Prostate gland (tissue), 2 donors: ENCODE measurements around the gene ASPSCR1. TPM values are rescaled to one million over a fixed set of nuclear protein-coding genes. Genes with fewer than 3 reads are reported as not detected.

Source experiments
- DNase-seq: peaks from one replicate; pipeline ENCODE4 v3.0.0-alpha.2; 2019; ENCODE audit warnings: low spot score
- H3K27ac ChIP-seq, 2 donors: fragments of 200-600 bp; sonication (generic); 2 replicates each; pipeline ENCODE4 v1.5.1; 2017 to 2019
- H3K27me3 ChIP-seq: fragments of 200-600 bp; sonication (generic); replicated peaks from 2 replicates; pipeline ENCODE4 v1.5.1; 2019; ENCODE audit not compliant: insufficient read depth
- H3K36me3 ChIP-seq, 2 donors: fragments of 200-600 bp; sonication (generic); 1 replicate in 1 of 2; 2 replicates in 1 of 2; pipeline versions ENCODE4 v1.5.1 to v1.8.1; 2017 to 2019
- H3K4me1 ChIP-seq: fragments of 200-600 bp; sonication (generic); replicated peaks from 2 replicates; pipeline ENCODE4 v1.5.1; 2019
- H3K4me3 ChIP-seq, 2 donors: fragments of 200-600 bp; sonication (generic); 2 replicates each; pipeline ENCODE4 v1.5.1; 2017 to 2019
- H3K9me3 ChIP-seq: fragments of 200-600 bp; sonication (generic); 2 replicates; pipeline ENCODE4 v1.5.1; 2017
- CTCF ChIP-seq, 4 experiments: fragments of 200-600 bp in 2 of 4; fragments of 450-650 bp in 2 of 4; sonication (generic) in 2 of 4; IDR thresholded peaks; 1 replicate in 3 of 4; 2 replicates in 1 of 4; pipeline ENCODE4 v1.5.1; 2016 to 2019; ENCODE audit warnings: antibody characterized with exemption in 4 of 4, mild to moderate bottlenecking in 2 of 4, moderate library complexity in 2 of 4
- POLR2A ChIP-seq: fragments of 450-650 bp; IDR thresholded peaks from one replicate; pipeline ENCODE4 v1.6.1; 2016; ENCODE audit warnings: antibody characterized with exemption, mild to moderate bottlenecking
- POLR2AphosphoS5 ChIP-seq: sonication (generic); formaldehyde crosslinking; IDR thresholded peaks from one replicate; pipeline ENCODE4 v1.6.1; 2017; ENCODE audit warnings: antibody characterized with exemption
- WGBS: methylation state at CpG from one replicate; pipeline ENCODE4 v1.1.5; 2018; 5-methylcytosine and 5-hydroxymethylcytosine counted together
- intact Hi-C: fragments of 100-400 bp; cut with DNase I; formaldehyde crosslinking; loops from one replicate; pipeline ENCODE4 v1.14.2; 2022
- total RNA-seq, 2 donors: library from RNA; depleted of rRNA; stranded (reverse); fragments of >200 nt; gene quantifications; one replicate each; pipeline ENCODE4 v1.1.0, GENCODE V29; 2016

The ASPSCR1 gene
- total RNA-seq, 2 donors from 2014 or later, result 30.7 to 39.7 TPM

- H3K36me3 ChIP-seq, result no peaks in the 10 kb centered on the region
- no peak overlapping the region for H3K4me3 ChIP-seq
- DNase-seq, result no peak
- no peaks in the 10 kb centered on the region for H3K9me3 ChIP-seq
- no peak for TF ChIP-seq POLR2AphosphoS5
- no peak for TF ChIP-seq POLR2A
- TF ChIP-seq CTCF (IDR thresholded peaks at IDR 0.05), result no peak
- intact Hi-C loops, result no loop called here
- 90% methylated on average over 31 of the region's 31 CpGs for whole genome bisulfite sequencing
- H3K27me3 ChIP-seq, result no peaks in the 10 kb centered on the region
- no peak overlapping the region for H3K27ac ChIP-seq
- peaks cover 15% of the 10 kb centered on the region for H3K4me1 ChIP-seq
Measured at GRCh38 chr17:81929253-81930141, 47.9 kb upstream of the ASPSCR1 start.

GRCh38 chr17:81930142-81931125 lies 47.0 kb upstream of the ASPSCR1 start:
- intact Hi-C loops, result no loop called here
- no peaks in the 10 kb centered on the region for H3K27me3 ChIP-seq
- WGBS, result 54% methylated on average over 20 of the region's 20 CpGs

GRCh38 chr17:81931189-81931556 lies 46.3 kb upstream of the ASPSCR1 start:
- Histone ChIP-seq H3K27me3 (no peaks in the 10 kb centered on the region), H3K4me3 (no peak overlapping the region), H3K9me3 (no peaks in the 10 kb centered on the region), H3K36me3 (no peaks in the 10 kb centered on the region), H3K27ac (no peak overlapping the region), H3K4me1 (peaks cover 10% of the 10 kb centered on the region)
- TF ChIP-seq POLR2A, result no peak
- TF ChIP-seq POLR2AphosphoS5, result no peak
- no peak for TF ChIP-seq CTCF (IDR thresholded peaks at IDR 0.05)
- intact Hi-C loops, result no loop called here
- DNase-seq, result no peak
- WGBS, result 50% methylated on average over 12 of the region's 13 CpGs

More at GRCh38 chr17:81930142-81931125, 47.0 kb upstream of the ASPSCR1 start:
- no peak overlapping the region for H3K27ac ChIP-seq
- TF ChIP-seq POLR2AphosphoS5, result no peak
- no peak for TF ChIP-seq POLR2A
- no peak for TF ChIP-seq CTCF (IDR thresholded peaks at IDR 0.05)
- DNase-seq, result no peak
- H3K4me1 ChIP-seq, result peaks cover 15% of the 10 kb centered on the region
- H3K4me3 ChIP-seq, result no peak overlapping the region
- no peaks in the 10 kb centered on the region for H3K9me3 ChIP-seq
- no peaks in the 10 kb centered on the region for H3K36me3 ChIP-seq

GRCh38 chr17:81931557-81932332 lies 45.7 kb upstream of the ASPSCR1 start:
- TF ChIP-seq POLR2A, result no peak
- no peak for TF ChIP-seq CTCF (IDR thresholded peaks at IDR 0.05)
- no peak for TF ChIP-seq POLR2AphosphoS5
- Histone ChIP-seq H3K27ac (no peak overlapping the region), H3K4me1 (peaks cover 8% of the 10 kb centered on the region), H3K36me3 (no peaks in the 10 kb centered on the region), H3K27me3 (no peaks in the 10 kb centered on the region), H3K4me3 (no peak overlapping the region), H3K9me3 (no peaks in the 10 kb centered on the region)
- no peak for DNase-seq
- 34% methylated on average over 13 of the region's 15 CpGs for WGBS
- intact Hi-C loops, result no loop called here
